B cell (primary cell): ENCODE measurements around the gene RPS21. TPM values are rescaled to one million over a fixed set of nuclear protein-coding genes. Genes with fewer than 3 reads are reported as not detected.

Experiments
- ATAC-seq: fragments of 200-7000 bp; cut with Tn5 transposase; one replicate; pipeline ENCODE4 v1.10.0; 2021; ENCODE audit warnings: low read depth, mild to moderate bottlenecking, moderate number of reproducible peaks, moderate library complexity
- CTCF ChIA-PET: fragments of 350-600 bp; sonication (Branson Sonifier 250); formaldehyde crosslinking; loops from one replicate; lab custom pipeline; 2021; ENCODE audit warnings: antibody characterized with exemption, inconsistent platforms; lab: Charles Lee
- POLR2A ChIA-PET: fragments of 350-600 bp; sonication (Branson Sonifier 250); formaldehyde crosslinking; loops from one replicate; lab custom pipeline; 2021; ENCODE audit warnings: antibody characterized with exemption; lab: Charles Lee
- DNase-seq: peaks from one replicate; pipeline ENCODE4 v3.0.0; 2013
- H2AFZ ChIP-seq: 2 replicates; pipeline ENCODE4 v1.6.1; 2012; ENCODE audit warnings: mild to moderate bottlenecking, low read depth, low read length; ENCODE audit not compliant: insufficient read depth, poor library complexity, severe bottlenecking
- H3K27ac ChIP-seq, 2 donors: 1 replicate in 1 of 2; 2 replicates in 1 of 2; pipeline ENCODE4 v1.5.1; 2012 to 2013; ENCODE audit warnings: low read length in 2 of 2, mild to moderate bottlenecking in 2 of 2, moderate library complexity in 1 of 2
- H3K27me3 ChIP-seq, 4 experiments: fragments of 200-600 bp in 1 of 4; sonication (generic) in 1 of 4; replicated peaks in 1 of 4; 1 replicate in 2 of 4; 2 replicates in 2 of 4; pipeline versions ENCODE4 v1.6.1 to v1.7.0; 2013 to 2016; ENCODE audit warnings: low read length in 3 of 4, mild to moderate bottlenecking in 2 of 4, mixed read lengths in 1 of 4, moderate library complexity in 1 of 4; ENCODE audit not compliant: insufficient read depth in 4 of 4, control insufficient read depth in 3 of 4; ENCODE audit errors: control extremely low read depth in 1 of 4
- H3K36me3 ChIP-seq, 2 experiments: replicated peaks in 1 of 2; 1 replicate in 1 of 2; 2 replicates in 1 of 2; pipeline versions ENCODE4 v1.6.1 to v1.7.1; 2013; ENCODE audit warnings: low read length in 1 of 2; ENCODE audit not compliant: insufficient read depth in 2 of 2, control insufficient read depth in 1 of 2; ENCODE audit errors: control extremely low read depth in 1 of 2, extremely low read depth in 1 of 2
- H3K4me1 ChIP-seq, 2 donors: fragments of 200-600 bp in 1 of 2; sonication (generic) in 1 of 2; 1 replicate in 1 of 2; 2 replicates in 1 of 2; pipeline versions ENCODE4 v1.5.1 to v1.6.1; 2013 to 2017; ENCODE audit warnings: low read length in 2 of 2; ENCODE audit not compliant: control insufficient read depth in 2 of 2, insufficient read depth in 2 of 2
- H3K4me2 ChIP-seq: replicated peaks from 2 replicates; pipeline ENCODE3; 2012; ENCODE audit warnings: mild to moderate bottlenecking, low read depth, low read length; ENCODE audit not compliant: poor library complexity, severe bottlenecking
- H3K4me3 ChIP-seq, 5 experiments: fragments of 200-600 bp in 1 of 5; sonication (generic) in 1 of 5; 1 replicate in 3 of 5; 2 replicates in 2 of 5; pipeline versions ENCODE4 v1.5.1 to v1.7.0; 2011 to 2016; ENCODE audit warnings: low read length in 4 of 5, mild to moderate bottlenecking in 4 of 5, low read depth in 2 of 5, control low read depth in 1 of 5, moderate library complexity in 1 of 5; ENCODE audit not compliant: insufficient read depth in 1 of 5; ENCODE audit errors: control extremely low read depth in 1 of 5, extremely low read depth in 1 of 5
- H3K79me2 ChIP-seq: fragments of 200-600 bp; sonication (generic); one replicate; pipeline ENCODE4 v1.6.0; 2016; ENCODE audit warnings: low read length; ENCODE audit not compliant: control insufficient read depth, insufficient read depth
- H3K9ac ChIP-seq: fragments of 200-600 bp; sonication (generic); 2 replicates; pipeline ENCODE4 v1.6.1; 2017; ENCODE audit warnings: mild to moderate bottlenecking, low read length, moderate library complexity
- H3K9me3 ChIP-seq, 3 donors: one replicate each; pipeline versions ENCODE4 v1.6.1 to v1.7.1; 2013; ENCODE audit warnings: low read length in 2 of 3; ENCODE audit not compliant: control insufficient read depth in 2 of 3, insufficient read depth in 1 of 3; ENCODE audit errors: control extremely low read depth in 1 of 3
- H4K20me1 ChIP-seq: 2 replicates; pipeline ENCODE4 v1.6.0; 2012; ENCODE audit warnings: mild to moderate bottlenecking, low read length; ENCODE audit not compliant: insufficient read depth, control insufficient read depth, poor library complexity, severe bottlenecking
- H3K27ac Mint-ChIP-seq: one replicate; pipeline ENCODE4 v1.8.0; 2021; ENCODE audit warnings: mixed read lengths
- H3K27me3 Mint-ChIP-seq: one replicate; pipeline ENCODE4 v1.8.0; 2021; ENCODE audit warnings: mixed read lengths
- H3K4me1 Mint-ChIP-seq: one replicate; pipeline ENCODE4 v1.8.0; 2021; ENCODE audit warnings: mixed read lengths
- H3K4me3 Mint-ChIP-seq: one replicate; pipeline ENCODE4 v1.8.0; 2021; ENCODE audit warnings: mixed read lengths
- H3K9me3 Mint-ChIP-seq: one replicate; pipeline ENCODE4 v1.8.0; 2022; ENCODE audit warnings: mixed read lengths; ENCODE audit not compliant: insufficient read depth
- EZH2 ChIP-seq: IDR thresholded peaks from 2 replicates; pipeline ENCODE4 v1.6.1; 2012; ENCODE audit warnings: borderline replicate concordance, low read depth, mild to moderate bottlenecking, moderate library complexity, low read length; ENCODE audit not compliant: insufficient read depth, poor library complexity, severe bottlenecking
- WGBS: methylation state at CpG from one replicate; pipeline ENCODE4 v1.1.5; 2013; ENCODE audit warnings: missing lambda C conversion rate; ENCODE audit not compliant: insufficient coverage; 5-methylcytosine and 5-hydroxymethylcytosine counted together
- intact Hi-C: fragments of 100-400 bp; cut with micrococcal nuclease; formaldehyde crosslinking; loops from one replicate; pipeline ENCODE4 v1.10.0; 2022
- polyA plus RNA-seq: library from polyadenylated mRNA; depleted of rRNA; stranded (reverse); fragments of >200 nt; gene quantifications from 2 replicates; pipeline ENCODE4 v1.2.3, GENCODE V29; 2012
- total RNA-seq, 2 donors: library from RNA; stranded (reverse); fragments of 120-200 nt in 1 of 2; gene quantifications; 1 replicate in 1 of 2; 2 replicates in 1 of 2; pipeline versions ENCODE4 v1.2.3 to v1.2.4, GENCODE V29; 2013 to 2022
- TF ChIP-seq, protein P1 (sequence below): fragments of 200-600 bp; IDR thresholded peaks from one replicate; pipeline ENCODE4 v1.8.0; 2022; ENCODE audit warnings: antibody characterized with exemption, mild to moderate bottlenecking

RPS21 gene
- total and polyA plus RNA-seq, 2 donors (not counting 1 experiment from before 2014, with no cell fraction given): 2,653 to 9,603 TPM

DNA sequence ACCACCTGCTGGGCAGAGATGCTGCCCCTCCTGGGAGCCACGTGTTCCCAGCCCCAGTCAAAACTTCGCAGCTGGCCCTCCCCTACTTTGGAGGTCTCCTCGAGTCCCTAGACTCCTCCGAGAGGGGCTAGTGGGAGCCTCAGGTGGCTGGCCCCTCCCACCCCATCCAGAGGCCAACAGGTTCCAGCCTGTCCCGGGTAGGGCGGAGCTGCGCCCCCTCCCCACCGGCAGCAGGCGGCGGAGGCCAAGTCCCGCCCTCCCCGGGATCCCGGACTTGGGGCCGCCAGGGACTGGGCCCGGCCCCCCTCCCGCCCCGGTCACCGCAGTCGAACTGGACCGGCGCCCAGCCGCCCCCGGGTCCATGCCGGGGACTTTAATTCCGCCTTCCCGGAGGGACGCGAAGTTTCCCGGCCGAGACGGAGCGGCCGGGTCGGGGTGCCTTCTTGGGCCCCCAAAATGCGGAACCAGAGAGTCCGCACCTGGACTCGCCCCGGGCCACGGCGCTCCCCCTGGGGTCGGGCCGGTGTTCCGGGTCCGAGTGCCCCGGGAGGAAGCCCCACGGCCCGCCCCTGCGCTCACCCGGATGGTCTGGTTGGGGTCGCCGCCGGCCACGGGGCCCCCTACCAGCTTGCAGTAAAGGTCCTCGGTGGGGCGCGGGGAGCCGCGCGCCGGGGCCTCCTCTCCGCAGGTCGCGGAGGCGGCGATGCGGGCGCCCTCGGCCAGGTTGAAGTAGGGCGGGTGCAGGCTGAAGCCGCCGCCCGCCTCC lies 20.4 kb upstream of the RPS21 start:
- peak overlapping the region in 4 of 5 experiments; percentile 49 to 70 (median 61) for H3K4me3 ChIP-seq
- peaks cover 25 to 31% of the 10 kb centered on the region in 2 donors for H3K4me1 ChIP-seq
- H3K27me3 ChIP-seq: peaks cover 0 to 41% (median 11%) of the 10 kb centered on the region in 4 experiments
- POLR2A ChIA-PET: interaction anchor here (4.2 kb wide), 1 partner anchor 27 kb away, joined by 43 read pairs; no protein-coding TSS in a partner anchor
- 2% methylated on average over 72 of the region's 72 CpGs for WGBS
- peak overlapping the region; percentile 71 for H3K9ac ChIP-seq
- CTCF ChIA-PET: interaction anchor here (1.0 to 4.2 kb wide), 5 partner anchors 15 to 27 kb away, joined by 3 to 27 read pairs (median 7); partner anchors contain the start of gene RPS21
- peak; percentile 42 for ATAC-seq
- no peaks in the 10 kb centered on the region for H3K36me3 ChIP-seq
- H3K27me3 Mint-ChIP-seq: peaks cover 6% of the 10 kb centered on the region
- H3K79me2 ChIP-seq: no peaks in the 10 kb centered on the region
- peak; percentile 66 for DNase-seq
- H3K4me3 Mint-ChIP-seq: peak overlapping the region; percentile 52
- no peak for TF ChIP-seq EZH2
- TF ChIP-seq, protein P1, sequence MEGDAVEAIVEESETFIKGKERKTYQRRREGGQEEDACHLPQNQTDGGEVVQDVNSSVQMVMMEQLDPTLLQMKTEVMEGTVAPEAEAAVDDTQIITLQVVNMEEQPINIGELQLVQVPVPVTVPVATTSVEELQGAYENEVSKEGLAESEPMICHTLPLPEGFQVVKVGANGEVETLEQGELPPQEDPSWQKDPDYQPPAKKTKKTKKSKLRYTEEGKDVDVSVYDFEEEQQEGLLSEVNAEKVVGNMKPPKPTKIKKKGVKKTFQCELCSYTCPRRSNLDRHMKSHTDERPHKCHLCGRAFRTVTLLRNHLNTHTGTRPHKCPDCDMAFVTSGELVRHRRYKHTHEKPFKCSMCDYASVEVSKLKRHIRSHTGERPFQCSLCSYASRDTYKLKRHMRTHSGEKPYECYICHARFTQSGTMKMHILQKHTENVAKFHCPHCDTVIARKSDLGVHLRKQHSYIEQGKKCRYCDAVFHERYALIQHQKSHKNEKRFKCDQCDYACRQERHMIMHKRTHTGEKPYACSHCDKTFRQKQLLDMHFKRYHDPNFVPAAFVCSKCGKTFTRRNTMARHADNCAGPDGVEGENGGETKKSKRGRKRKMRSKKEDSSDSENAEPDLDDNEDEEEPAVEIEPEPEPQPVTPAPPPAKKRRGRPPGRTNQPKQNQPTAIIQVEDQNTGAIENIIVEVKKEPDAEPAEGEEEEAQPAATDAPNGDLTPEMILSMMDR: no peak
- H3K4me2 ChIP-seq: peak overlapping the region; percentile 93
- no peak overlapping the region for H3K27ac ChIP-seq
- H3K27ac Mint-ChIP-seq: no peak overlapping the region
- peak overlapping the region; percentile 65 for H2AFZ ChIP-seq
- peaks cover 0 to 4% (median 0%) of the 10 kb centered on the region in 3 donors for H3K9me3 ChIP-seq
- no peaks in the 10 kb centered on the region for H3K9me3 Mint-ChIP-seq
- intact Hi-C loops: loop anchor here (2.0 kb wide), 1 partner anchor 28 kb away; no protein-coding TSS in a partner anchor
- H3K4me1 Mint-ChIP-seq: peaks cover 22% of the 10 kb centered on the region
- peaks cover 6% of the 10 kb centered on the region for H4K20me1 ChIP-seq
